A549 (cell line): Measurements from ENCODE around the gene GPRASP2. TPM values are rescaled to one million over a fixed set of nuclear protein-coding genes. Genes with fewer than 3 reads are reported as not detected.

ENCODE experiments used
- ATAC-seq, 2 experiments: fragments of 200-7000 bp in 1 of 2; fragments of >200 bp in 1 of 2; cut with Nextera tagmentation in 1 of 2; cut with Tn5 transposase in 1 of 2; 3 replicates each; pipeline versions ENCODE4 v1.8.0 to v1.9.1; 2018 to 2020; ENCODE audit warnings: mild to moderate bottlenecking in 1 of 2, moderate library complexity in 1 of 2
- CTCF ChIA-PET: fragments of 300-600 bp; sonication (Branson Sonifier 250); formaldehyde crosslinking; extraction: SDS; loops from one replicate; lab custom pipeline; 2021; ENCODE audit warnings: antibody characterized with exemption, inconsistent platforms; lab: Yijun Ruan, JAX
- POLR2A ChIA-PET: fragments of 350-600 bp; formaldehyde crosslinking; extraction: SDS; loops from one replicate; lab custom pipeline; 2021; ENCODE audit warnings: antibody characterized with exemption, inconsistent platforms; lab: Yijun Ruan, JAX
- DNase-seq, 2 experiments: peaks; one replicate each; pipeline versions ENCODE4 v3.0.0 to v3.0.0-alpha.2; 2011 to 2016; ENCODE audit warnings: low read depth in 1 of 2, low spot score in 1 of 2
- FAIRE-seq: peaks from 2 replicates; lab custom pipeline; 2011; peaks lifted over from hg19 to GRCh38; lab: Jason Lieb, UNC
- H3K27ac ChIP-seq, 2 experiments: fragments of >200 bp; sonication (Bioruptor Twin); formaldehyde crosslinking; 3 replicates each; pipeline ENCODE4 v1.5.1; 2016 to 2017
- H3K4me1 ChIP-seq: fragments of >200 bp; sonication (Bioruptor Twin); formaldehyde crosslinking; 3 replicates; pipeline ENCODE4 v1.6.1; 2016
- H3K4me2 ChIP-seq: fragments of >200 bp; sonication (Bioruptor Twin); formaldehyde crosslinking; 3 replicates; pipeline ENCODE4 v1.6.1; 2016
- H3K4me3 ChIP-seq: fragments of >200 bp; sonication (Bioruptor Twin); formaldehyde crosslinking; 3 replicates; pipeline ENCODE4 v1.5.1; 2016
- H3K9me3 ChIP-seq: fragments of >200 bp; sonication (Bioruptor Twin); formaldehyde crosslinking; 3 replicates; pipeline ENCODE4 v1.6.1; 2016
- ATOH8 ChIP-seq: fragments of 250-450 bp; sonication (Bioruptor Pico); IDR thresholded peaks from 2 replicates; pipeline ENCODE4 v1.5.0; 2020; ENCODE audit warnings: low read depth, mild to moderate bottlenecking, moderate library complexity
- BCL3 ChIP-seq: fragments of >200 bp; sonication (Bioruptor Twin); formaldehyde crosslinking; IDR thresholded peaks from 3 replicates; pipeline ENCODE4 v1.6.1; 2016
- CBX8 ChIP-seq: fragments of 200-600 bp; sonication (generic); IDR thresholded peaks from 2 replicates; pipeline ENCODE4 v1.6.1; 2016
- CHD2 ChIP-seq: fragments of 150-350 bp; IDR thresholded peaks from 2 replicates; pipeline ENCODE4 v1.6.1; 2014; ENCODE audit warnings: low read length; ENCODE audit not compliant: partially characterized antibody
- EP300 ChIP-seq, 2 experiments: fragments of >200 bp; sonication (Bioruptor Twin); formaldehyde crosslinking; IDR thresholded peaks; 2 replicates in 1 of 2; 3 replicates in 1 of 2; pipeline ENCODE4 v1.6.1; 2016 to 2017
- FOSB ChIP-seq: fragments of 250-450 bp; sonication (Bioruptor Pico); IDR thresholded peaks from 2 replicates; pipeline ENCODE4 v1.5.0; 2020; ENCODE audit warnings: mild to moderate bottlenecking, moderate library complexity
- FOSL2 ChIP-seq, 2 experiments: fragments of 450-650 bp in 1 of 2; fragments of >200 bp in 1 of 2; sonication (Bioruptor Twin) in 1 of 2; formaldehyde crosslinking; IDR thresholded peaks; 2 replicates each; pipeline versions ENCODE4 v1.5.0 to v1.6.1; 2016 to 2020; ENCODE audit warnings: mild to moderate bottlenecking in 1 of 2, moderate library complexity in 1 of 2
- FOXS1 ChIP-seq: fragments of 250-450 bp; sonication (Bioruptor Pico); IDR thresholded peaks from 2 replicates; pipeline ENCODE4 v1.5.0; 2020; ENCODE audit warnings: mild to moderate bottlenecking, moderate library complexity
- HOXB5 ChIP-seq: fragments of 250-450 bp; sonication (Bioruptor Pico); IDR thresholded peaks from 2 replicates; pipeline ENCODE4 v1.5.0; 2020; ENCODE audit warnings: mild to moderate bottlenecking, moderate library complexity
- MAFK ChIP-seq: fragments of 450-650 bp; IDR thresholded peaks from 2 replicates; pipeline ENCODE4 v1.6.1; 2014; ENCODE audit not compliant: partially characterized antibody
- MYC ChIP-seq: IDR thresholded peaks from 2 replicates; pipeline ENCODE4 v1.6.1; 2012; ENCODE audit warnings: mild to moderate bottlenecking, inconsistent platforms, low read length, improper control_type of control experiment, borderline replicate concordance
- NFE2L2 ChIP-seq: fragments of 150-350 bp; conservative IDR thresholded peaks from 2 replicates; pipeline ENCODE4 v1.6.1; 2014; ENCODE audit warnings: low read length
- NPAS2 ChIP-seq: fragments of 250-450 bp; sonication (Bioruptor Pico); IDR thresholded peaks from 2 replicates; pipeline ENCODE4 v1.8.0; 2022; ENCODE audit warnings: mild to moderate bottlenecking, moderate library complexity, borderline replicate concordance
- POLR2A ChIP-seq: IDR thresholded peaks from 2 replicates; pipeline ENCODE4 v1.6.1; 2012; ENCODE audit warnings: mild to moderate bottlenecking, low read length
- RFX5 ChIP-seq: fragments of 450-650 bp; IDR thresholded peaks from 2 replicates; pipeline ENCODE4 v1.7.1; 2014; ENCODE audit warnings: antibody characterized with exemption, mild to moderate bottlenecking, moderate library complexity
- SREBF2 ChIP-seq: fragments of 450-650 bp; IDR thresholded peaks from 2 replicates; pipeline ENCODE4 v1.6.1; 2014; ENCODE audit warnings: mild to moderate bottlenecking, moderate library complexity
- ZC3H11A ChIP-seq: fragments of 450-650 bp; IDR thresholded peaks from 2 replicates; pipeline ENCODE4 v1.6.1; 2014; ENCODE audit warnings: antibody characterized with exemption, mild to moderate bottlenecking
- ZNF302 ChIP-seq: fragments of 250-450 bp; sonication (Bioruptor Pico); IDR thresholded peaks from 2 replicates; pipeline ENCODE4 v1.9.0; 2021; ENCODE audit warnings: inconsistent platforms, mild to moderate bottlenecking, moderate library complexity
- WGBS: methylation state at CpG from one replicate; pipeline ENCODE4 v1.1.6; 2017; ENCODE audit errors: missing lambda C conversion rate; 5-methylcytosine and 5-hydroxymethylcytosine counted together
- polyA plus RNA-seq, 4 experiments: library from polyadenylated mRNA; depleted of rRNA in 3 of 4; stranded (reverse); fragments of >200 nt; fragmentation: RNase III in 1 of 4; extraction: RNeasy Plus Mini Kit Qiagen cat#74134 plus additional on column Dnase treatment in 1 of 4; gene quantifications; 2 replicates in 3 of 4; 3 replicates in 1 of 4; pipeline ENCODE4 v1.2.3, GENCODE V29; 2011 to 2017
- TF ChIP-seq, protein P1 (sequence below): fragments of 200-600 bp; sonication (generic); IDR thresholded peaks from 2 replicates; pipeline ENCODE4 v1.6.1; 2016; ENCODE audit warnings: antibody characterized with exemption, mild to moderate bottlenecking, moderate library complexity
- TF ChIP-seq, protein P2 (sequence below): IDR thresholded peaks from 2 replicates; pipeline ENCODE4 v1.6.1; 2012
- TF ChIP-seq, protein P3 (sequence below): fragments of 150-350 bp; IDR thresholded peaks from 2 replicates; pipeline ENCODE4 v1.6.1; 2014; ENCODE audit warnings: low read depth, mild to moderate bottlenecking, low read length

The GPRASP2 gene
- polyA plus RNA-seq, 2 of the 4 experiments (the other 2 are of a cell fraction), result 5.7 to 6.7 TPM

- Histone ChIP-seq H3K27ac (no peak overlapping the region), H3K4me2 (no peak overlapping the region), H3K4me1 (0 out of 3 replicates have a peak, but pooled peaks cover 6% of the 10 kb centered on the region), H3K4me3 (no peak overlapping the region)
- no peak for DNase-seq
- ChIA-PET CTCF (no interaction called here), POLR2A (no interaction called here)
- ATAC-seq, result no peak
- FAIRE-seq, result no peak
- TF ChIP-seq EP300 (IDR thresholded peaks at IDR 0.05) (no peak), CBX8 (no peak), MYC (no peak), MAFK (no peak), ZNF302 (CRISPR knock-in tag) (no peak), FOSB (CRISPR knock-in tag) (no peak), FOXS1 (no peak), HOXB5 (no peak), RFX5 (no peak), NPAS2 (CRISPR knock-in tag) (no peak), NFE2L2 (no peak), ATOH8 (CRISPR knock-in tag) (no peak)
- TF ChIP-seq, protein P1, sequence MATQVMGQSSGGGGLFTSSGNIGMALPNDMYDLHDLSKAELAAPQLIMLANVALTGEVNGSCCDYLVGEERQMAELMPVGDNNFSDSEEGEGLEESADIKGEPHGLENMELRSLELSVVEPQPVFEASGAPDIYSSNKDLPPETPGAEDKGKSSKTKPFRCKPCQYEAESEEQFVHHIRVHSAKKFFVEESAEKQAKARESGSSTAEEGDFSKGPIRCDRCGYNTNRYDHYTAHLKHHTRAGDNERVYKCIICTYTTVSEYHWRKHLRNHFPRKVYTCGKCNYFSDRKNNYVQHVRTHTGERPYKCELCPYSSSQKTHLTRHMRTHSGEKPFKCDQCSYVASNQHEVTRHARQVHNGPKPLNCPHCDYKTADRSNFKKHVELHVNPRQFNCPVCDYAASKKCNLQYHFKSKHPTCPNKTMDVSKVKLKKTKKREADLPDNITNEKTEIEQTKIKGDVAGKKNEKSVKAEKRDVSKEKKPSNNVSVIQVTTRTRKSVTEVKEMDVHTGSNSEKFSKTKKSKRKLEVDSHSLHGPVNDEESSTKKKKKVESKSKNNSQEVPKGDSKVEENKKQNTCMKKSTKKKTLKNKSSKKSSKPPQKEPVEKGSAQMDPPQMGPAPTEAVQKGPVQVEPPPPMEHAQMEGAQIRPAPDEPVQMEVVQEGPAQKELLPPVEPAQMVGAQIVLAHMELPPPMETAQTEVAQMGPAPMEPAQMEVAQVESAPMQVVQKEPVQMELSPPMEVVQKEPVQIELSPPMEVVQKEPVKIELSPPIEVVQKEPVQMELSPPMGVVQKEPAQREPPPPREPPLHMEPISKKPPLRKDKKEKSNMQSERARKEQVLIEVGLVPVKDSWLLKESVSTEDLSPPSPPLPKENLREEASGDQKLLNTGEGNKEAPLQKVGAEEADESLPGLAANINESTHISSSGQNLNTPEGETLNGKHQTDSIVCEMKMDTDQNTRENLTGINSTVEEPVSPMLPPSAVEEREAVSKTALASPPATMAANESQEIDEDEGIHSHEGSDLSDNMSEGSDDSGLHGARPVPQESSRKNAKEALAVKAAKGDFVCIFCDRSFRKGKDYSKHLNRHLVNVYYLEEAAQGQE, result no peak
- TF ChIP-seq, protein P2, sequence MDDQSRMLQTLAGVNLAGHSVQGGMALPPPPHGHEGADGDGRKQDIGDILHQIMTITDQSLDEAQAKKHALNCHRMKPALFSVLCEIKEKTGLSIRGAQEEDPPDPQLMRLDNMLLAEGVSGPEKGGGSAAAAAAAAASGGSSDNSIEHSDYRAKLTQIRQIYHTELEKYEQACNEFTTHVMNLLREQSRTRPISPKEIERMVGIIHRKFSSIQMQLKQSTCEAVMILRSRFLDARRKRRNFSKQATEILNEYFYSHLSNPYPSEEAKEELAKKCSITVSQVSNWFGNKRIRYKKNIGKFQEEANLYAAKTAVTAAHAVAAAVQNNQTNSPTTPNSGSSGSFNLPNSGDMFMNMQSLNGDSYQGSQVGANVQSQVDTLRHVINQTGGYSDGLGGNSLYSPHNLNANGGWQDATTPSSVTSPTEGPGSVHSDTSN, result no peak
- TF ChIP-seq, all 56 proteins: peak for 0
- H3K9me3 ChIP-seq, result no peaks in the 10 kb centered on the region
- 100% methylated on average over 1 of the region's 1 CpG for WGBS
These were observed 16.4 kb downstream of the GPRASP2 start for GRCh38 chrX:102728646-102729045.

DNA sequence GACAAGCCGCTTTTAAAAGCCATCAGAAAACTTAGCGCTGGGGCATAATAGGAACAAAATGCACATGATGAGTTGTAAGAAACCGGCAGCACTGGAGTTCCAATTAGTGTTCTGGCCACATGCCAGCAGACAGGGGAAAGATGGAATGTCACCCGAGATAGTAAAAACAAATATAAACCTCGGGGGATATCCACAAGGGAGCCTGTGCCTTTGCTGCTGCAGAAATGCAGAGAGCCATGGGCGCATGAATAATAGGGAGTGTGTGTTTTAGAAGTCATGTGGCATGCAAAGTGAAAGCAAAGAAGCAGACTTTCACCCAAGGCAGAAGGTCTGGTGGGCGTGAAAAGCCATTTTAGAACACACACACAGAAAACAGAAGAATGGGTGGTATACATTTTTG, 27.4 kb downstream of the GPRASP2 start:
- no peaks in the 10 kb centered on the region for H3K4me1 ChIP-seq
- POLR2A ChIA-PET, result no interaction called here
- no peak overlapping the region for H3K4me2 ChIP-seq
- TF ChIP-seq, protein P2, result no peak
- TF ChIP-seq POLR2A (no peak), SREBF2 (no peak), CHD2 (no peak), FOSL2 (IDR thresholded peaks at IDR 0.05) (no peak), FOSL2 (CRISPR knock-in tag; IDR thresholded peaks at IDR 0.05) (no peak), ZC3H11A (no peak), BCL3 (no peak)
- TF ChIP-seq, protein P3, sequence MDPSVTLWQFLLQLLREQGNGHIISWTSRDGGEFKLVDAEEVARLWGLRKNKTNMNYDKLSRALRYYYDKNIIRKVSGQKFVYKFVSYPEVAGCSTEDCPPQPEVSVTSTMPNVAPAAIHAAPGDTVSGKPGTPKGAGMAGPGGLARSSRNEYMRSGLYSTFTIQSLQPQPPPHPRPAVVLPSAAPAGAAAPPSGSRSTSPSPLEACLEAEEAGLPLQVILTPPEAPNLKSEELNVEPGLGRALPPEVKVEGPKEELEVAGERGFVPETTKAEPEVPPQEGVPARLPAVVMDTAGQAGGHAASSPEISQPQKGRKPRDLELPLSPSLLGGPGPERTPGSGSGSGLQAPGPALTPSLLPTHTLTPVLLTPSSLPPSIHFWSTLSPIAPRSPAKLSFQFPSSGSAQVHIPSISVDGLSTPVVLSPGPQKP, result no peak
- TF ChIP-seq, all 56 proteins: peak for 0
- DNase-seq, result no peak
- CTCF ChIA-PET, result no interaction called here
- Histone ChIP-seq H3K9me3 (no peaks in the 10 kb centered on the region), H3K27ac (no peak overlapping the region), H3K4me3 (no peak overlapping the region)
- no peak for ATAC-seq
- WGBS, result 79% methylated on average over 7 of the region's 7 CpGs
- FAIRE-seq, result no peak
